WTC11 (cell line): ENCODE measurements around the gene HCRT. TPM values are rescaled to one million over a fixed set of nuclear protein-coding genes. Genes with fewer than 3 reads are reported as not detected.

Source experiments
- ATAC-seq: fragments of 200-7000 bp; cut with Tn5 transposase; 2 replicates; pipeline ENCODE4 v1.10.0; 2021; ENCODE audit warnings: mild to moderate bottlenecking, moderate library complexity
- CTCF ChIA-PET: fragments of 300-600 bp; sonication (Branson Sonifier 250); formaldehyde crosslinking; loops from one replicate; lab custom pipeline; 2021; ENCODE audit warnings: antibody characterized with exemption; lab: Charles Lee
- POLR2A ChIA-PET: fragments of 350-600 bp; sonication (Branson Sonifier 250); formaldehyde crosslinking; loops from one replicate; lab custom pipeline; 2021; ENCODE audit warnings: antibody characterized with exemption; lab: Charles Lee
- DNase-seq: peaks from one replicate; pipeline ENCODE4 v3.0.0; 2021; ENCODE audit warnings: low spot score
- H3K27ac Mint-ChIP-seq: 2 replicates; pipeline ENCODE4 v1.8.0; 2021; ENCODE audit warnings: mixed read lengths
- H3K27me3 Mint-ChIP-seq: 2 replicates; pipeline ENCODE4 v1.8.0; 2021; ENCODE audit warnings: low read depth, mild to moderate bottlenecking, moderate library complexity, mixed read lengths
- H3K36me3 Mint-ChIP-seq: 2 replicates; pipeline ENCODE4 v1.8.0; 2021; ENCODE audit warnings: mixed read lengths
- H3K4me1 Mint-ChIP-seq: 2 replicates; pipeline ENCODE4 v1.8.0; 2022; ENCODE audit warnings: mixed read lengths
- H3K4me3 Mint-ChIP-seq: 2 replicates; pipeline ENCODE4 v1.8.0; 2021; ENCODE audit warnings: mild to moderate bottlenecking, moderate library complexity, mixed read lengths
- H3K9me3 Mint-ChIP-seq: 2 replicates; pipeline ENCODE4 v1.8.0; 2021; ENCODE audit warnings: mixed read lengths
- ATF2 ChIP-seq: sonication (generic); formaldehyde crosslinking; IDR thresholded peaks from 2 replicates; pipeline ENCODE4 v1.8.1; 2022; ENCODE audit warnings: low read depth, missing genetic modification reagents, borderline replicate concordance
- CTCF ChIP-seq: fragments of 200-600 bp; IDR thresholded peaks from 2 replicates; pipeline ENCODE4 v1.8.0; 2022; ENCODE audit warnings: antibody characterized with exemption
- ELF4 ChIP-seq: sonication (generic); formaldehyde crosslinking; IDR thresholded peaks from 2 replicates; pipeline ENCODE4 v1.8.1; 2022; ENCODE audit warnings: low read depth, mild to moderate bottlenecking, moderate library complexity, missing genetic modification reagents
- GABPB1 ChIP-seq: sonication (generic); formaldehyde crosslinking; IDR thresholded peaks from 2 replicates; pipeline ENCODE4 v1.8.1; 2023; ENCODE audit warnings: mild to moderate bottlenecking, missing genetic modification reagents
- HMGA2 ChIP-seq: fragments of 250-450 bp; sonication (Bioruptor Pico); IDR thresholded peaks from 2 replicates; pipeline ENCODE4 v1.4.0; 2021; ENCODE audit warnings: mild to moderate bottlenecking, moderate library complexity
- HMGXB4 ChIP-seq: sonication (generic); formaldehyde crosslinking; IDR thresholded peaks from 2 replicates; pipeline ENCODE4 v1.8.1; 2023; ENCODE audit warnings: mild to moderate bottlenecking, moderate library complexity, missing genetic modification reagents
- MYBL2 ChIP-seq: sonication (generic); formaldehyde crosslinking; IDR thresholded peaks from 2 replicates; pipeline ENCODE4 v1.8.1; 2023; ENCODE audit warnings: mild to moderate bottlenecking, moderate library complexity, missing genetic modification reagents
- NFATC4 ChIP-seq: fragments of 250-450 bp; sonication (Bioruptor Pico); IDR thresholded peaks from 2 replicates; pipeline ENCODE4 v1.9.0; 2021; ENCODE audit warnings: mild to moderate bottlenecking
- NFE2L1 ChIP-seq: sonication (generic); formaldehyde crosslinking; IDR thresholded peaks from 2 replicates; pipeline ENCODE4 v1.8.1; 2023; ENCODE audit warnings: missing genetic modification reagents
- NR1H2 ChIP-seq: sonication (generic); formaldehyde crosslinking; IDR thresholded peaks from 2 replicates; pipeline ENCODE4 v1.9.0; 2021; ENCODE audit warnings: mild to moderate bottlenecking, moderate library complexity, missing genetic modification reagents
- PRDM15 ChIP-seq: sonication (generic); formaldehyde crosslinking; IDR thresholded peaks from 2 replicates; pipeline ENCODE4 v1.8.0; 2022; ENCODE audit warnings: missing genetic modification reagents
- PREB ChIP-seq: sonication (generic); formaldehyde crosslinking; IDR thresholded peaks from 2 replicates; pipeline ENCODE4 v1.8.1; 2022; ENCODE audit warnings: mild to moderate bottlenecking, missing genetic modification reagents, moderate library complexity, borderline replicate concordance
- TP53 ChIP-seq: sonication (generic); formaldehyde crosslinking; IDR thresholded peaks from 2 replicates; pipeline ENCODE4 v1.8.1; 2023; ENCODE audit warnings: mild to moderate bottlenecking, missing genetic modification reagents
- ZMAT4 ChIP-seq: fragments of 250-450 bp; sonication (Bioruptor Pico); IDR thresholded peaks from 2 replicates; pipeline ENCODE4 v1.9.0; 2021; ENCODE audit warnings: mild to moderate bottlenecking
- ZNF281 ChIP-seq: sonication (generic); formaldehyde crosslinking; IDR thresholded peaks from 2 replicates; pipeline ENCODE4 v1.8.0; 2023; ENCODE audit warnings: mild to moderate bottlenecking, missing genetic modification reagents
- ZNF396 ChIP-seq: fragments of 250-450 bp; sonication (Bioruptor Pico); IDR thresholded peaks from 2 replicates; pipeline ENCODE4 v1.8.0; 2021; ENCODE audit warnings: mild to moderate bottlenecking, moderate library complexity, borderline replicate concordance
- total RNA-seq: library from RNA; stranded (reverse); gene quantifications from 3 replicates; pipeline ENCODE4 v1.2.3, GENCODE V29; 2021

HCRT gene
- total RNA-seq, 1 experiment from 2014 or later = not detected

GRCh38 chr17:42163113-42163512 is 22.1 kb downstream of the HCRT start:
- TF ChIP-seq MYBL2 (CRISPR knock-in tag) = no peak
- 0 out of 2 replicates have a peak, but pooled peaks have one; percentile 2 for TF ChIP-seq HMGXB4
- TF ChIP-seq CTCF = peak; percentile 81
- POLR2A ChIA-PET = no interaction called here
- DNase-seq = peak; percentile 87
- ATAC-seq = peak; percentile 86
- Mint-ChIP-seq H3K4me1 (0 out of 2 replicates have a peak, but pooled peaks cover 3% of the 10 kb centered on the region), H3K36me3 (no peaks in the 10 kb centered on the region), H3K4me3 (no peak overlapping the region), H3K9me3 (no peaks in the 10 kb centered on the region), H3K27ac (0 out of 2 replicates have a peak overlapping the region, but pooled peaks have one; percentile 54), H3K27me3 (no peaks in the 10 kb centered on the region; the same call in 1 of the 2 replicates)
- CTCF ChIA-PET = interaction anchor here (0.6 to 3.2 kb wide), 28 partner anchors 9 to 374 kb away, joined by 3 to 33 read pairs (median 4); partner anchors contain the start of genes KAT2A and KCNH4

- Mint-ChIP-seq H3K36me3 (no peaks in the 10 kb centered on the region), H3K4me1 (peaks cover 11% of the 10 kb centered on the region), H3K4me3 (no peak overlapping the region), H3K9me3 (no peaks in the 10 kb centered on the region), H3K27ac (peak overlapping the region; percentile 15; the same call in 1 of the 2 replicates), H3K27me3 (no peaks in the 10 kb centered on the region)
- DNase-seq (no peak), ATAC-seq (no peak)
- TF ChIP-seq ELF4 (CRISPR knock-in tag) = no peak
- TF ChIP-seq ZNF396 = no peak
- no peak for TF ChIP-seq GABPB1 (CRISPR knock-in tag)
- POLR2A ChIA-PET = no interaction called here
- CTCF ChIA-PET = interaction anchor here (0.6 to 2.4 kb wide), 6 partner anchors 20 to 278 kb away, joined by 3 to 9 read pairs (median 4); partner anchors contain the start of gene KCNH4
Observed at GRCh38 chr17:42160531-42160910, 24.7 kb downstream of the HCRT start.

GRCh38 chr17:42159796-42160530 is 25.3 kb downstream of the HCRT start:
- DNase-seq (no peak), ATAC-seq (no peak)
- POLR2A ChIA-PET = no interaction called here
- H3K27me3 Mint-ChIP-seq = no peaks in the 10 kb centered on the region
- H3K4me1 Mint-ChIP-seq = peaks cover 14% of the 10 kb centered on the region
- CTCF ChIA-PET = interaction anchor here (0.6 to 2.4 kb wide), 6 partner anchors 21 to 355 kb away, joined by 3 to 9 read pairs (median 4); partner anchors contain the start of gene KCNH4
- no peaks in the 10 kb centered on the region for H3K36me3 Mint-ChIP-seq
- peak overlapping the region; percentile 15; the same call in 1 of the 2 replicates for H3K27ac Mint-ChIP-seq
- TF ChIP-seq HMGA2 (CRISPR knock-in tag) = no peak
- no peak for TF ChIP-seq NR1H2 (CRISPR knock-in tag)
- no peak for TF ChIP-seq ELF4 (CRISPR knock-in tag)
- TF ChIP-seq NFE2L1 = no peak
- TF ChIP-seq ZMAT4 = no peak
- no peak for TF ChIP-seq ZNF281 (CRISPR knock-in tag)
- TF ChIP-seq TP53 (CRISPR knock-in tag) = no peak
- TF ChIP-seq NFATC4 (CRISPR knock-in tag) = no peak
- TF ChIP-seq PREB (CRISPR knock-in tag) = no peak
- TF ChIP-seq PRDM15 = no peak
- no peak for TF ChIP-seq ATF2
- no peaks in the 10 kb centered on the region for H3K9me3 Mint-ChIP-seq
- H3K4me3 Mint-ChIP-seq = no peak overlapping the region
